Fibroblast of villous mesenchyme (primary cell): ENCODE measurements around the gene MAN1A2. TPM values are rescaled to one million over a fixed set of nuclear protein-coding genes. Genes with fewer than 3 reads are reported as not detected.
A peak's percentile ranks its signal among the peaks of the same experiment; 100 is the strongest.

Experiments used
- DNase-seq: peaks from one replicate; pipeline ENCODE4 v3.0.0-alpha.2; 2010; ENCODE audit warnings: low read depth
- H3K4me3 ChIP-seq: 2 replicates; pipeline ENCODE4 v1.5.1; 2011; ENCODE audit warnings: low read depth, mild to moderate bottlenecking, low read length
- CTCF ChIP-seq: IDR thresholded peaks from 2 replicates; pipeline ENCODE4 v1.5.1; 2012; ENCODE audit warnings: low read depth, mild to moderate bottlenecking, low read length; ENCODE audit not compliant: insufficient read depth
- total RNA-seq: library from RNA; depleted of rRNA; stranded (reverse); fragments of >200 nt; gene quantifications from 2 replicates; pipeline ENCODE4 v1.2.3, GENCODE V29; 2012

MAN1A2 gene
- total RNA-seq, 1 donor: 78.2 TPM

- DNase-seq: no peak
- H3K4me3 ChIP-seq: no peak overlapping the region
- no peak for TF ChIP-seq CTCF
These were observed 159.8 kb downstream of the MAN1A2 start for GRCh38 chr1:117527074-117527473.

- TF ChIP-seq CTCF: no peak
- peak; percentile 17 for DNase-seq
- H3K4me3 ChIP-seq: no peak overlapping the region
These were observed 160.4 kb downstream of the MAN1A2 start for GRCh38 chr1:117527566-117528102.

- no peak for DNase-seq
- TF ChIP-seq CTCF: no peak
- no peak overlapping the region for H3K4me3 ChIP-seq
These were observed 162.4 kb downstream of the MAN1A2 start for GRCh38 chr1:117529683-117530082.

- no peak for TF ChIP-seq CTCF
- no peak overlapping the region for H3K4me3 ChIP-seq
- no peak for DNase-seq
These were observed 164.0 kb downstream of the MAN1A2 start for GRCh38 chr1:117531222-117531621.

GRCh38 chr1:117534995-117535467, 167.8 kb downstream of the MAN1A2 start:
- peak; percentile 71 for TF ChIP-seq CTCF
- DNase-seq: peak; percentile 61

GRCh38 chr1:117535821-117536220, 168.6 kb downstream of the MAN1A2 start:
- DNase-seq: no peak
- no peak overlapping the region for H3K4me3 ChIP-seq
- TF ChIP-seq CTCF: no peak

More at GRCh38 chr1:117534995-117535467, 167.8 kb downstream of the MAN1A2 start:
- no peak overlapping the region for H3K4me3 ChIP-seq
